ENCODE results near the gene EZH1. TPM values are rescaled to one million over a fixed set of nuclear protein-coding genes. Genes with fewer than 3 reads are reported as not detected.

The EZH1 gene
- total RNA-seq, 1 experiment from 2014 or later = 5.2 TPM

GRCh38 chr17:42723636-42724035 lies 21.2 kb downstream of the EZH1 start:
- Histone ChIP-seq H3K27me3 (replicated peaks) (no peaks in the 10 kb centered on the region), H3K36me3 (peaks cover 17% of the 10 kb centered on the region), H3K27ac (no peak overlapping the region), H3K4me3 (no peak overlapping the region), H3K9me3 (replicated peaks) (no peaks in the 10 kb centered on the region), H3K4me1 (replicated peaks) (no peaks in the 10 kb centered on the region)
- DNase-seq (ENCODE audit: low read depth in 1 of 2, low spot score in 2 of 2) = no peak

GRCh38 chr17:42720996-42721583 lies 23.8 kb downstream of the EZH1 start:
- peaks cover 16% of the 10 kb centered on the region for H3K36me3 ChIP-seq
- H3K4me3 ChIP-seq = no peak overlapping the region
- no peaks in the 10 kb centered on the region for H3K4me1 ChIP-seq (replicated peaks)
- H3K9me3 ChIP-seq (replicated peaks) = no peaks in the 10 kb centered on the region
- H3K27ac ChIP-seq = no peak overlapping the region
- DNase-seq (ENCODE audit: low read depth in 1 of 2, low spot score in 2 of 2) = peak in 1 of 2 experiments; percentile 32
- H3K27me3 ChIP-seq (replicated peaks) = no peaks in the 10 kb centered on the region

GRCh38 chr17:42709561-42709960 lies 35.3 kb downstream of the EZH1 start:
- DNase-seq (ENCODE audit: low read depth in 1 of 2, low spot score in 2 of 2) = no peak
- no peaks in the 10 kb centered on the region for H3K9me3 ChIP-seq (replicated peaks)
- H3K36me3 ChIP-seq = peaks cover 22% of the 10 kb centered on the region
- no peak overlapping the region for H3K4me3 ChIP-seq
- no peak overlapping the region for H3K27ac ChIP-seq
- H3K4me1 ChIP-seq (replicated peaks) = no peaks in the 10 kb centered on the region
- H3K27me3 ChIP-seq (replicated peaks) = no peaks in the 10 kb centered on the region

- Histone ChIP-seq H3K27me3 (replicated peaks) (no peaks in the 10 kb centered on the region), H3K4me3 (no peak overlapping the region), H3K4me1 (replicated peaks) (no peaks in the 10 kb centered on the region), H3K27ac (no peak overlapping the region), H3K9me3 (replicated peaks) (no peaks in the 10 kb centered on the region), H3K36me3 (peaks cover 25% of the 10 kb centered on the region)
- DNase-seq (ENCODE audit: low read depth in 1 of 2, low spot score in 2 of 2) = no peak
These were observed 36.3 kb downstream of the EZH1 start for GRCh38 chr17:42708588-42708987.

- no peak for DNase-seq (ENCODE audit: low read depth in 1 of 2, low spot score in 2 of 2)
- H3K27me3 ChIP-seq (replicated peaks) = no peaks in the 10 kb centered on the region
- no peaks in the 10 kb centered on the region for H3K4me1 ChIP-seq (replicated peaks)
- no peak overlapping the region for H3K27ac ChIP-seq
- H3K4me3 ChIP-seq = no peak overlapping the region
- peaks cover 30% of the 10 kb centered on the region for H3K36me3 ChIP-seq
- no peaks in the 10 kb centered on the region for H3K9me3 ChIP-seq (replicated peaks)
These were observed 38.1 kb downstream of the EZH1 start for GRCh38 chr17:42706732-42707131.

GRCh38 chr17:42704837-42705494 lies 39.9 kb downstream of the EZH1 start:
- peaks cover 30% of the 10 kb centered on the region for H3K36me3 ChIP-seq
- H3K9me3 ChIP-seq (replicated peaks) = no peaks in the 10 kb centered on the region
- H3K27me3 ChIP-seq (replicated peaks) = no peaks in the 10 kb centered on the region
- no peak overlapping the region for H3K4me3 ChIP-seq
- H3K4me1 ChIP-seq (replicated peaks) = no peaks in the 10 kb centered on the region
- no peak overlapping the region for H3K27ac ChIP-seq
- no peak for DNase-seq (ENCODE audit: low read depth in 1 of 2, low spot score in 2 of 2)

DNA sequence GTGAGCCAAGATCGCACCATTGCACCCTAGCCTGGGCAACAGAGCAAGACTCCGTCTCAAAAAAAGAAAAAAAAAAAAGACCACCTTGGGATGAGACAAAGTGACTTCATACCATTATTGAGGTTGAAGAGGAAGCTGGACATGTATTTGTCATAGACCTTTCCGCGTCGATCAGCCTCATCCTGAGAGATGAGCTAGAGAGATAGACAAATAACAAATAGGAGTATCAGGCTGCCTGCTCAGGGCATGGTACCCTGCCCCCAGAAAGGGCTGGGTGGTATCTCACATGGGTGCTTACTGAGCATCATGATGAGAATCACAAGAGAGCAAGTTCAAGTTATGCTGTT lies 40.4 kb downstream of the EZH1 start:
- H3K36me3 ChIP-seq = peaks cover 30% of the 10 kb centered on the region
- DNase-seq (ENCODE audit: low read depth in 1 of 2, low spot score in 2 of 2) = no peak
- H3K27me3 ChIP-seq (replicated peaks) = no peaks in the 10 kb centered on the region
- H3K9me3 ChIP-seq (replicated peaks) = no peaks in the 10 kb centered on the region
- no peak overlapping the region for H3K4me3 ChIP-seq
- H3K4me1 ChIP-seq (replicated peaks) = no peaks in the 10 kb centered on the region
- H3K27ac ChIP-seq = no peak overlapping the region

GRCh38 chr17:42702446-42702845 lies 42.4 kb downstream of the EZH1 start:
- Histone ChIP-seq H3K36me3 (peaks cover 22% of the 10 kb centered on the region), H3K27ac (no peak overlapping the region), H3K27me3 (replicated peaks) (no peaks in the 10 kb centered on the region), H3K4me3 (no peak overlapping the region), H3K4me1 (replicated peaks) (no peaks in the 10 kb centered on the region), H3K9me3 (replicated peaks) (no peaks in the 10 kb centered on the region)
- no peak for DNase-seq (ENCODE audit: low read depth in 1 of 2, low spot score in 2 of 2)

- H3K36me3 ChIP-seq = peaks cover 17% of the 10 kb centered on the region
- H3K9me3 ChIP-seq (replicated peaks) = no peaks in the 10 kb centered on the region
- DNase-seq (ENCODE audit: low read depth in 1 of 2, low spot score in 2 of 2) = no peak
- H3K27ac ChIP-seq = no peak overlapping the region
- H3K4me3 ChIP-seq = no peak overlapping the region
- H3K4me1 ChIP-seq (replicated peaks) = no peaks in the 10 kb centered on the region
- H3K27me3 ChIP-seq (replicated peaks) = no peaks in the 10 kb centered on the region
These were observed 44.1 kb downstream of the EZH1 start for GRCh38 chr17:42700586-42701289.

- H3K36me3 ChIP-seq = peaks cover 8% of the 10 kb centered on the region
- no peaks in the 10 kb centered on the region for H3K4me1 ChIP-seq (replicated peaks)
- H3K27ac ChIP-seq = no peak overlapping the region
- H3K27me3 ChIP-seq (replicated peaks) = no peaks in the 10 kb centered on the region
- DNase-seq (ENCODE audit: low read depth in 1 of 2, low spot score in 2 of 2) = no peak
- no peaks in the 10 kb centered on the region for H3K9me3 ChIP-seq (replicated peaks)
- no peak overlapping the region for H3K4me3 ChIP-seq
These were observed 45.5 kb downstream of the EZH1 start for GRCh38 chr17:42699415-42699740.

- H3K27ac ChIP-seq = no peak overlapping the region
- no peaks in the 10 kb centered on the region for H3K27me3 ChIP-seq (replicated peaks)
- H3K4me1 ChIP-seq (replicated peaks) = no peaks in the 10 kb centered on the region
- peaks cover 7% of the 10 kb centered on the region for H3K36me3 ChIP-seq
- H3K9me3 ChIP-seq (replicated peaks) = no peaks in the 10 kb centered on the region
- no peak for DNase-seq (ENCODE audit: low read depth in 1 of 2, low spot score in 2 of 2)
- H3K4me3 ChIP-seq = no peak overlapping the region
These were observed 46.0 kb downstream of the EZH1 start for GRCh38 chr17:42698736-42699414.

GRCh38 chr17:42697108-42697811 lies 47.6 kb downstream of the EZH1 start:
- no peak for DNase-seq (ENCODE audit: low read depth in 1 of 2, low spot score in 2 of 2)
- H3K27ac ChIP-seq = no peak overlapping the region

DNA sequence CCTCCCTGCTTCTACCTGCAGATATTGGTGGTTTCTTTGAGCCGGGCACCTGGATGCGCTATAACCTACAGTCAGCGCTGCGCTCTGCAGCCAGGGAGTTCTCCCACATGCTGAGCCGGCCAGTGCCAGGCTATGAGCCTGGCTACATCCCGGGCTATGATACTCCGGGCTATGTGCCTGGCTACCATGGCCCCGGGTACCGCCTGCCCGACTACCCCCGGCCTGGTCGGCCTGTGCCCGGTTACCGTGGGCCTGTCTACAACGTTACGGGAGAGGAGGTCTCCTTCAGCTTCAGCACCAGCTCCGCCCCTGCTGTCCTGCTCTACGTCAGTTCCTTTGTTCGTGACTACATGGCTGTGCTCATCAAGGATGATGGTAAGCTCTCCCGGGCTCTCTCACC lies 49.3 kb downstream of the EZH1 start:
- no peak overlapping the region for H3K4me3 ChIP-seq
- DNase-seq (ENCODE audit: low read depth in 1 of 2, low spot score in 2 of 2) = no peak
- H3K27me3 ChIP-seq (replicated peaks) = no peaks in the 10 kb centered on the region
- H3K9me3 ChIP-seq (replicated peaks) = no peaks in the 10 kb centered on the region
- H3K27ac ChIP-seq = no peak overlapping the region
- H3K4me1 ChIP-seq (replicated peaks) = no peaks in the 10 kb centered on the region
- H3K36me3 ChIP-seq = no peaks in the 10 kb centered on the region

More at GRCh38 chr17:42697108-42697811, 47.6 kb downstream of the EZH1 start:
- H3K4me3 ChIP-seq = no peak overlapping the region
- no peaks in the 10 kb centered on the region for H3K9me3 ChIP-seq (replicated peaks)
- no peaks in the 10 kb centered on the region for H3K36me3 ChIP-seq
- no peaks in the 10 kb centered on the region for H3K4me1 ChIP-seq (replicated peaks)
- H3K27me3 ChIP-seq (replicated peaks) = no peaks in the 10 kb centered on the region

- Histone ChIP-seq H3K4me1 (replicated peaks) (no peaks in the 10 kb centered on the region), H3K27ac (no peak overlapping the region), H3K36me3 (no peaks in the 10 kb centered on the region), H3K4me3 (no peak overlapping the region), H3K9me3 (replicated peaks) (no peaks in the 10 kb centered on the region), H3K27me3 (replicated peaks) (no peaks in the 10 kb centered on the region)
- no peak for DNase-seq (ENCODE audit: low read depth in 1 of 2, low spot score in 2 of 2)
These were observed 50.3 kb downstream of the EZH1 start for GRCh38 chr17:42694524-42694923.

All from SJSA1 (cell line).